GM19023 (cell line): ENCODE data around the gene ERC2.

Experiments used
- ATAC-seq: cut with Tn5 transposase; IDR thresholded peaks from one replicate; pipeline ENCODE4 v1.9.1; 2021; ENCODE audit warnings: mild to moderate bottlenecking, moderate library complexity; ENCODE audit not compliant: unreplicated experiment

The ERC2 gene

DNA sequence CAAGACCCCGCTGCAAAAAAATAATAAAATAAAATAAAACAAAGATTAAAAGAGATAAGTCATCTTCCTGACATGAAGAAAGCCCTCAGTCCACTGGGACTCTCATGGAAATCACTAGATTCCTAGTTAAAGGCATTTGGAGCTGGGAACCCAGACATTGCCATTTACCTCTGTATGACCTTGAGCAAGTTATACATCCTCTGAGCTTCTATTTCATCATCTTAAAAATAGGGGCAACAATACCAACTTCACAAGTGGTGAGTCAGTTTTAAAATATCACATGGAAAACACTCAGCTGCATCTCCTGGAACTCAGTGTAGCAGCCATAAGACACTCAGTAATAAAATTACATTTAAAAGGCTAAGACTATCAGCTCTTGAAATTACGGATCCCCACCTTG lies 334.8 kb downstream of the ERC2 start:
- ATAC-seq, result no peak

DNA sequence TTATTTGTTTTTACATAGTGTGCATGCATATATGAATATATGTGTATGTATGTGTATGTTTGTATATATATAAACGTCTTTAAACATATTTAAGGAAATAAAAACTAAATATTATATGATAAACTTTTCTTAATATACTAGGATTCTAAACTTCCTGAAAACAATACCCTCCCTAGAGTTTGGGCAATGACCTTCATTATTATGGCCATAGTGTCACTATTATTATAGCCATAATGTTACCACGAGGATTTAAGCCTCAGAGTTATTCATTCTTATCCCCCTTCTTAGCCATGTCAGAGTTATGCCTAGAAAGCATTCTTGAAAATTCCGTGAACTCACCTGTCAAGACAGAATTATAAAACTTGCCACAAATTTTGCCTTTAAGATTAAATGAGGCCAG lies 335.5 kb downstream of the ERC2 start:
- ATAC-seq, result no peak

DNA sequence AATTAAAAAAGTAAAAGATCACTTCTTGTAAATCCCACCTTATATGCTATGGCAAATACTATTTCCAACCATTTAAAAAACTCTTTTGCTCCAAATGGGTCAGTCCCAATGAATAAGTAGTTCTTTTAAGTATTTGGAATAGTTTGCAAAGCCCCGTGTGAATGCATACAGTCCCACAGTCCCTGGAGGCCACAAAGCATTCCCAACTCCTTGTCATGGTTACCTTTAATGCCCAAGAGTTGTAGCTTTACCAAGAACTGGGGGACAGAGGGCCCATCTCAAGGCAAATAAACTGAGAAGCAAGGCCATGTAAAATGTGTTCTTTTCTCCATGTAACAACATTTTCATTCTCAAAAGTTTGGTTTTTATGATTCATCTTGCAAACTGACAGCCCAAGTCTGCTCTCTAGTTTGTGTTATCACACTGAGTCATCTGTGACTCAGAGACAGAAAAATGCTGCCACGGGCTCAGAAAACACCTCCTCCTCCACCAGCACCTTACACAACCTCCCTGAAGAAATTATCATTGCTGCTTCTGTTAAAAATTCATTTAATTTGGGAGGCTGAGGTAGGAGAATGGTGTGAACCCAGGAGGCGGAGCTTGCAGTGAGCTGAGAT lies 336.2 kb downstream of the ERC2 start:
- ATAC-seq, result no peak

DNA sequence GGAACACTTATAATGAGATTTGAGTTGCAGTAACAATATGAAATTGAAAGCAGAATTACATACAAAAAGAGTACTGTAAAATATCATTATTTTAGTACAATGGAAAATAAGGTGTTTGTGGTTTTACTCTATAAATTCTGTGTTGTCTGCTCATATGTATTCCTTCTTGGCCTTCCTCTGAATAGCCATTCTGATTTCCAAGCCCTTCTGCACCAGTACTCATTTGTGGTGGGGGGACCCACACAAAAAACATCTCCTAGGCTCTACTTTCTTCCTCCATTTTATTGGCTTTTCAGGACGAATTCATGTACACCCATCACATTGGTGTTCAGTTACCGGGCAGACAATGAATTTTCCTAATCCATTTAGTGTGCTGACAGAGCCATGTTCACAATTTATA lies 338.2 kb downstream of the ERC2 start:
- no peak for ATAC-seq

DNA sequence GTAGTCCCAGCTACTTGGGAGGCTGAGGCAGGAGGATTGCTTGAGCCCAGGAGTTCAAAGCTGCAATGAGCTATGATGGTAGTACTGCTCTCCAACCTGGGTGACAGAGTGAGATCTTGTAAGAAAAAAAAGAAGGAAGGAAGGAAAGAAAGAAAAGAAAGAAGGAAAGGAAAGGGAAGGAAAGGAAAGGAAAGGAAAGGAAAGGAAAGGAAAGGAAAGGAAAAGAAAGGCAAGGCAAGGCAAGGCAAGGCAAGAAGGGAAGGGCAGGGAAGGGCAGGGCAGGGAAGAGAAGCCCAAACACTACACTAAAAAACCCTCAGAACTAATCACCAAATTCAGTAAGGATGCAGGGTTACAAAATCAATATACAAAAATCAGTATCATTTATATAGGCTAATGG lies 341.6 kb downstream of the ERC2 start:
- ATAC-seq, result no peak

DNA sequence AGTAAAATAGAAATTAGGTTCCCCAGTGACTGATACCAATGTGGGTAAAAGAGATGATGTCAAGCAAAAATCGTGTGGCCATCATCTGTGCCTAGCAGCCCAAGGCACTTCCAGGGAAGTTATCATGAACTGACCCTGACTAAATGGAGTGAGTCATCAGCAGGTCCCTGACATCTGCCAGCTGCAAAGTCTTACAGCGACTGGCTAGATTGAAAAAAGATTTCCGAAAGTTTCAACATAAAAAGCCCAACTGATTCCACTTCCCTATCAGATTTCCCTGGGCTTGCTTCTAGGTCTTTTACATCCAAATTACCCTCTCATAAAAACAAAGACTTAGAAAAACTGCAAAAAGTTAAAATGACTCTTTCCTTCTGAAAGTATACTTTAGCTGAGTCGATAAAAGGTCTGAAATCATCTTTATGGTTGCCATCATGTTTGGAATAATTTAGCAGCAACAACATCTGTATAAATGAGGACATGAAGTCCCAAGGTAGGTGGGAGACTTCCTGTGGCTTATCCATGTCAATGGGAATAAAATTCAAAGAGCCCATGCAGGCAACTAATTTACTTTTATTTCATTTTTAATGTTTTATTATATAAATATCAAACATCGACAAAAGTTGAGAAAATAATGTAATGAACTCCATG lies 342.8 kb downstream of the ERC2 start:
- no peak for ATAC-seq

DNA sequence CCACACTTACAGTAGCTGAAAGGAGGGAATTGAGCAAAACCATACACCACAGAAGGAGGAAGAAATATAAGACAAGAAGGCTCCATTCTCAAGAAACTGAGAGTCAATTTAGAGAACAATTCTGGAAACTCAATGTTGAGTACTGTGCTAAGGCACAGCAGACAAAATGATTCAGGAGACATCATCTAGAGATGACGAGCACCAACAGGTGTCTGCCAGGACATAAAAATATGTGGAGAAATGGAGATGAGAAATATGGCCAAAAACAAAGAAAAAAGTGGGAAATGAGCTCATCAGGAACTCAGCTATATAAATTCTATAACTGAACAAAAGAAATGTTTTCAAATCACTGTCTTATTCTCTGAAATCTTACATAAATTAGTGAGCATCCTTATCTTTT lies 343.7 kb downstream of the ERC2 start:
- no peak for ATAC-seq

DNA sequence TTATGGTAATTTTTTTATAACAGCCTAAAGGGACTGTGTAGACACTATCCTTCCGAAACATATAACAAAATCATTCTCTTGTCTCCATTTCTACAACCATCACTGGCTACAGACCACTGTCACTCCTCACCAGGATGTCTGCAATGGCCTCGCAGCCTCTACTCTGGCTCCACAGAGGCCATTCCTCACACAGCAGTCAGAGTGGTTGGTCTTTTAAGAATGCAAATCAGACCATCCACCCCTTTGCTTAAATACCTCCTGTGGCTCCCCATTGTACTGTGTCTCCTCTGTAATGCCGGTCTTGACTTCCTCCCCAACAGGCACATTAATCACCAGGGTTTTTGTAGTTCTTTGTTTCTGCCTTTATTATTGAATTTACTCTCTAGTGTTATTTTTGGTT lies 344.8 kb downstream of the ERC2 start:
- no peak for ATAC-seq

DNA sequence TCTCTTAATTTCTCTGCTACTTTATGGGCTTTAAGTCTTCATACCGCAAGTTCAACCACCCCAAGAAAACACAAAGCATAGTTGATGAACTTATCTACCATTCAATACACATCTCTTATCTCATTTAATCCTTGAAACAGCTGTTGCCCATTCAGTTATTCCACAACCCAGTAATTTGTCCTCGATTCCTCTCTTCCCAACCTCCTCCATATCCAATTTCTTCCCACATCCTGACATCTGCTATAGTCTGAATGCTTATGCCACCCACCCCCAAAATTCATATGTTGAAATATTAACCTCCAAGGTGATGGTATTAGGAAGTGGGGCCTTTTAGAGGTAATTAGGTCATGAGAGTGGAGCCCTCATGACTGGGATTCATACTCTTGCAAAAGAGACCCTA lies 345.4 kb downstream of the ERC2 start:
- ATAC-seq, result no peak

DNA sequence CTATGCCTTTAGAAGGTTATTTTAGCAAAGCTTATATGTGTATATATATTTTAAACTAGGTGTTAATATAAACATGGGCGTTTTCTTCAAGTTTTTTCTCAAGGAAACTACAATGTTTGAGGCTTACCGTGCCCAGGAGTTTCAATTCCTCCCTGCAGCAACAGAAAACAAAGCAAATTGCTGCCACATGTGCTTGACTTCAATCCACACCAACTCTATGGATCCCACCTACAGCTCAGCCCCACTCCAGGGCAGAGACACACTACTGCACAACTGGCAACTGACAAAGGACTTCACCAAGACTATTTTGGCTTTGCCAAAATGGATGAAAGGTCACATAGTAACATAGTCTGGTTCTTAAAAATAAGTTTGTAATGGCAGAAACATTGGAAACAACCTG lies 346.6 kb downstream of the ERC2 start:
- no peak for ATAC-seq

DNA sequence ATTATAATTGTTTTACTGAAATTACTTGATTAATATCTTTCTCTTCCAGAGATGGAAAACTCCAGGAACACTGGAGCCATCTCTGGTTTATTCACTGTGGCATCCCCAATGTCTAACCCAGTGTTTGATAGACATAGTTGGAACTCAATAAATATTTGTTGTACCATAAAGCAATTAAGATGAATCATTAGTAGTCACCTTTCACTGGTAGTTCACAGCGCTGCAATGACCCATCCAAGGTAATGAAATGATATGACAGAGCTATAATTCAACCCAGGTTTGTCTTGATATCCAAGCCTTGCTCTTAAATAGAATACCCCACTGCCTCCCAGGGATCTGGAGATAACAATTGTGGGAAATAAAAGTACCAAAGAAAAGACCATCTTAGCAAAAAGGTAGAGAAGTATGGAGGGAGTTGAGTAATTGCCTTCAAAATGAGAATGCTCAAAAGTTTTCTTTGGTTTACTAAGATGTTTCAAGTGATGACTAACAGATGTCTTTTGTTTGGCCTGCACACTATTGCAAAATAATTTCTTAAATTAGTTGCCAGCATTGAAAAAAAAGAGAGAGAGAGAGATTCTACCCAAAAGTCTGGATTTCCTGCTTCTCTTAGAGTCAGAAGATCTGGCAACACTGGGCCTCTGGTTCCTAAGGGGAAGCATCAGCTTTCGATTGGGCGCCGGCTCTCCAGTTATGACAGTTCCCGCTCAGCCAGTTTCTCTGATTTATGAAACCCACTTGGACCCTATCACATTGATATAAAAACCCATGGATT lies 348.5 kb downstream of the ERC2 start:
- no peak for ATAC-seq

DNA sequence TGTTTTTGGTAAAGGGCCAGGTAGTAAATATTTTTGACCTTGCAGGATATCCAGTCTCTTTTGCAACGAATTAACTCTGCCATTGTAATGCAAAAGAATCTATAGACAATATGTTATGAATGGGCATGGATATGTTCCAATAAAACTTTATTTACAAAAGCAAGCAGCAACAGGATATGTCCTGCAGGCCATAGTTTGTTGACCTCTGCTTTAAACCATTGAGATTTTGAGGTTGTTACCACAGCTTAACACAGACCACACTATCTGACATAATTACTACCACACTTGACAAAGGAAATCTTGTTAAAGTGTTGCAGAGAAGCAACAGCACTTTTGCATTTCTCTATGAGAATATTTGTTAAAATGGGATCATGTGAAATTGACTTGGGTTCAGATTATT lies 349.3 kb downstream of the ERC2 start:
- no peak for ATAC-seq

DNA sequence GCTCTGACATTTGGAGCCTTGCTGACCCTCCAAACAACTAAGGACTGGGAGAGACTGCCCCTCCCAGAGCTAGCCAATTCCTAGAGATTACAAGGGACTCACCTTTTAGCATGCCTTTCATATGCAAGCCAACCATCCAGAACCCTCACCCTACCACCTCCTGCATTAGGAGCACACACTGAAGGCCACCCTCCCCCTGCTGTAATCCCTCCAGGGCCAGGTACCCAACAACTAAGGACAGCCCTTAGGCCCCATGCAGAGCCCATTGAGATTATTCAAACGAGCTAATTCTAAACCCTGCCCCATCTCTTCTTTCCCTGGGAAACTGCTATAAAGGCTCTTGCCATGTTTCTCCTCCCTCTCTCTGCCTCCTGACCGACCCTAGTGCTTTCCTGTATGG lies 352.6 kb downstream of the ERC2 start:
- no peak for ATAC-seq

DNA sequence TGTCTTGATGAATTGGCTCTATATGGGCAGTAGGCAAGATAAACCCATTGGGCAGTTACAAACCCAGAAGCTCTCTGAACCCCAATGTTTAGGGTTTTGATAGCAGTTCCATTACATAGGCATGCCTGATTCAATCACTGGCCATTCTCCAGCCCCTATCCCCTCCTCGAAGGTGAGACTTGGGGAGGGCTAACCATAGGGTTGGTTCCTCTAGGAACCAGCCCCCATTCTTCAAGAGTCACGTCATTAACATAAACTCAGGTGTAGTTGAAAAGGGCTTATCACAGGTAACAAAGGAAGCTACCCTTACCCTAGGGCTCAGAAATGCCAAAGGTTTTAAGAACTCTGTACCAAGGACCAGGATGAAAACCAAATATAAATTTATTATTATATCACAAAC lies 353.1 kb downstream of the ERC2 start:
- ATAC-seq, result no peak

DNA sequence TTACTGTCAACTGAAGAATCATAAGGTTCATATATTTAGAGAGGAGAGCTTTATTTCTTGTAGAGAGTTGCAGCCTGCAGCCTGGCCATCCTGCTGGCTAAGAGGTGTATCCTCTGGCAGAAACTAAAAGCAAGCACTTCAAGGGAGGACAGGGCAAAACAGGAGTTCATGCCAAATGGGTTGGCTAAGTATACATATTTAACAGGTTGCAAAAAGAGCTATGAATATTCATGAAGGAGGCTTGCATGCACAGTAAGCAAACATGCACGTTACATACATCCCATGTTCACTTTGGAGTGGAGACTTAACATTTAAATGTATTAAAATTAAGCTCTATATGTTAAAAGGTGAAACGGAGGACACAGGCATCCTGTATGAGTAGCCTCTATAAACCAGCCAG lies 354.4 kb downstream of the ERC2 start:
- ATAC-seq, result no peak

DNA sequence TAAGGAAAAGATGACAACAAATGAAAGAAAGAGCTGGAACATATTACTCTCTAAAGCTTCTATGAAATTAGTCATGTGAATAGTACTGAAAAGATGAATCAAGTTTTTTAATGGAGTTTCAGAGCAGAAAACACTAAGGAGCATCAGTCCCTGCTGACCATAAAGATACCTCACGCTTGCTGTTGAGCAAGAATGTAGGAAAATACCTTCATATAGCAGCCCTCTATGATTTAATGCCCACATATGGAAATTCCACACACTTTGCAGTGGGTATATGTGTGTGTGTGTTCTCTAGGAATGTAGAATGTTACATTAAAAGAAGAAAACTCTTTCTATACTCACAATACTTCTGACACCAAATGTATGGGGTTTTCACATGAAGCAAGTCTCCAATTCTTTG lies 355.0 kb downstream of the ERC2 start:
- no peak for ATAC-seq

DNA sequence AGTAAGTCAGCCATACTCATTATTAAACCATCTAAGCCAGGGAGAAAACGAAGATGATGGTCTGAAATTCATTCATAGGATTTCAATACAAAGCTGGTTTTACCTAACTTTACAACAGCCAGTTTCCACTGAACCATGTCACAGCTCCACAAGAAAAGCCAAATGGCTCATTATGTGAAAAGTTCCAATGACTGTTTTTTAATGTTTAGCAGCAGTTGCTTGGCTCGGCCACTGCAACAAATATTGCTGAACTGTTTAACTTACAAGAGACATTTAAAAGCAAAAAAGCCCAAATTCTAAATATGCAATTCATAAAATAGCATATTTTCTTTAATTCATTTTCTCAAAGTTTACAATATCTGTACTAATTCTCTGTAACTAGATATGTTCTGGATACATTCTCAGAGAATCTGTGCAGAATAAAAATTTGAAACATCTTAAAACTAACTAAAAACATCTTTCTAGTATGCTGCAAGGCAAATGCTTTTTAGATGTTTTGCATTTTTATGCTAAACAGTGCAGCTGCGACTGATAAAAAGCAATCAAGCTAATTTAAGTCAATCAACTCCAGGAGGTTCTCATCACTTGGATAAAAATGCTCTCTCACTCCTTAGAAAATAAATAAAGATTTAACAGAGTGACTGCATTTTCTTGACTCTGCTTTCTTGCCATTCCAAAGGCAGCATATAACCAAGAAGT lies 356.5 kb downstream of the ERC2 start:
- ATAC-seq, result no peak

DNA sequence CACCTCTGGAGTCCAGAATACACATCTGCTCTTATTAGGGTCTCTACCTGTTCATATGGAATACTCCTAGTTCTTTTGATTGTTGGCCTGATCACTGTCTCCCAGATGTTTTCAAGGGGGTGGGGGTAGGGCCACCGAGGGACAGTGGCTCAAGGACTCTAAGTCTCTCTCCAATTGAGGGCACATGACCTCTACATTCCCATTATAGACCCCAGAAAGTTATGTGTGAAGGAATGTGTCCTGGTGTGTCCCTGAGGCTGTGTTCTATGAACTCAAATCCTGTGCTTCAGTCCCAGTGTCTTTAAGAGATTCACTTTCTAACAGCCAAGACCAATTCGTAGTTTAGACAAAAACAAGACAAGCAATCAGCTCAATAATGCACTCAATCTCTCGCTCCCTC lies 357.4 kb downstream of the ERC2 start:
- no peak for ATAC-seq

DNA sequence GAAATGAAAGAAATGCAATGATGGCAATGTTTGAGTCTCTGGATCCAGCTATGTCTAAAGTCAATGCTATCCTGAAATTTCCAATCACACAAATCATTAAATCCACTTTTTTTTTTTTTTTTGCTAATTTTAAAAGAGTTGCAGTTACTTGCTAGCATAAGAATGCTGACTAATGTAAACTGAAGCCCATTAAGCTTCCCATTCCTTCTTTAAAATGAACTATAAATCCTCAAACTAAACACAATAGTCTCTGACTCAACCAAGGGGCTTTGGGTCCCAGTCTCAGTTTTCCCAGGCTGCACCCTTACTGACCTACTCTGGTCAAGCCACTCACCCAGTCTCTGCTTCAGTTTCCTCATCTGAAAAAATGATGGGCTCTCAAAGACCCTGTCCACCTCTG lies 361.1 kb downstream of the ERC2 start:
- ATAC-seq, result no peak

DNA sequence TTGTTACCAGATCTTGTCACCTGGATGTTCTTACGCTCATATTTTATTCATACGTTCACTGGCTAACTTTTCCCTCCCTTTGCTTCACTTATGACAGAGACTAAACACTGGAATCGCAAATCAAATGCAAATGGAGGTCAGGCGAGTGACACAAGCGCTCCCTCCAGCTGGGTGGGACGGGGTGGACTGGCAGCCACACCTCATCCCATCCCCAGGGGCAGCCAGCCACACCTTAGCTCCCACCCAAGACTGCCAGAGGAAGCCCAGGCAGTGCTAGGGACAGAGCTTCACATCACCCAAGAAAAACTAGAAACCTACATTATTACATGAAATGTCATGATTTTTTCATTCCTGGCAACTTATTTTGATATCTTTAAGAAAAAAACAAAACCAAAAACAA lies 366.2 kb downstream of the ERC2 start:
- ATAC-seq, result no peak

DNA sequence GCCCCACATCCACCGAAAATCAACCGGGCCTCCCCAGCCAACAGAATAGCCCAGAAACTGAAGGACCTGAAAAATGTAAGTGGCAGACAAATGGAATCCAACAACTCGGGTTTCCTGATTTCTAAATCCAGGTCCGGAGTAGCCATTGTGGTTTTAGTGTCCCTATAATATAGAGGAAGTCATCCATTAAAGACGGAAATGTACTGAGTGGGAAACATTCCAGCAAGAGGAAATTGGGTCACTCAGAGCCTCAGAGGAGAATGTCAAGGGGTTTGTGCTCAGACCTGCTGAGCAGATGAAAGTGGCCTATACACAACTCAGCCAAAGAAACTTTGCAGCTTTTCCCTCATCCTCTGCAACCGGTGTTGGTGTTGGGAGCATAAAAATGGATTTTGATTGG lies 366.7 kb downstream of the ERC2 start:
- ATAC-seq, result no peak

DNA sequence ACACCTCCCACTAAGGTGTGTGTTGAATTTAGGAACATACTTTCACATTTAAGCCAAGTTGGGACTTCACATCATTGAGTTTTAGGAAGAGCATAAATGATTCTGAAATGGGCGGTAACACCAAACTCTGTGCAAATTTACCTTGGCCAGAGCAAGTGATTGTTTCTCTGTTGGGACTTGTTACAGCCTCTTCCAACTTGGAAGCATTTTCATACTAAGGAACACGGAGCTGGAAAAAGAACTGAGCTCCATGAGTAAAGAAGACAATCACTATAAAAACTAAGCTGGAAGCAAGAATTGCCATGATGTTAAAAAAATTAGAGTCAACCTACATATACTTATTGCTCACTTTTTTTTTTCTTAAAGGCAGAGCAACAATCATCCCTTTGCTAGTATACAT lies 371.3 kb downstream of the ERC2 start:
- no peak for ATAC-seq
